Hematopoietic multipotent progenitor cell (in vitro differentiated cells): ENCODE data around the gene RNF32. TPM values are rescaled to one million over a fixed set of nuclear protein-coding genes. Genes with fewer than 3 reads are reported as not detected.

Experiments used
- DNase-seq, 3 donors: peaks; one replicate each; pipeline ENCODE4 v3.0.0-alpha.2; 2011 to 2015; ENCODE audit warnings: low read depth in 2 of 3, low spot score in 2 of 3
- total RNA-seq: library from RNA; depleted of rRNA; stranded (reverse); fragments of >200 nt; gene quantifications from one replicate; pipeline ENCODE4 v1.2.3, GENCODE V29; 2012

Gene RNF32
- 0.27 TPM for total RNA-seq

DNA sequence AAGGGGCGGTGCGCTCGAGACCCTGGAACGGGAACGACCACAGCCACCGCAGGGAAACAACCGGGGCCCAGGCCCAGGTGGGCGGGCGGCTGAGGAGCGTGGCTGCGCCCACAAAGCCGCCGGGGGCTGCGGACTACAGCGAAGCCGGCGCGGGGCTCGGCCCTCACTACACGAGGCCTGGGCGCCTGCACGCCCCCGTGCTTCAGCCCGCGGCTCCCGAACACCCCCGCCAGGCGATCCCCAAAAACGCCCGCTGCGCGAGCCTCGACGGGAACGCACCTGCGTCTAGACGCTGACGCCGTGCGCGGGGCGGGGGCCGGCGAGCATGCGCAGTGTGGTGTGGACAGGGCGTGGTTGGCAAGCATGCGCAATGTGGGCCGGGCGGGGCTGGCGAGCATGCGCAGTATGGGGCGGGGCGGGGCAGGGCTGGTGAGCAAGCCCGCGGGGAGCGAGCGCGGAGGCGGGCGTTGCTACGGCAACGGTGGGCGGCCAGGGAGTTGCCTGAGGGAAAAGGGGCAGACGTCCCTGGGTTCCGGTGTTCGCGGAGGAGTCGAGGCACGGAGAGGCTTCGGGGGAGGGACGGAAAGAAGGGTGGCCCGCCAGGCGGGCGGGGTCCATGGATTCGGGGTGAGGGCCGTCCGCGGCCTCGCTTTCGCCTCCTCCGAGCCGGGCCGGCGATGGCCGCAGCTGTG, at the start of gene RNF32:
RNF32 (plus strand) TSS at position 518 of the 692 bp plus-strand sequence. CDS start 3,104 bp downstream, outside the sequence.
- DNase-seq = peak; percentile 82 to 93 (median 92)

DNA sequence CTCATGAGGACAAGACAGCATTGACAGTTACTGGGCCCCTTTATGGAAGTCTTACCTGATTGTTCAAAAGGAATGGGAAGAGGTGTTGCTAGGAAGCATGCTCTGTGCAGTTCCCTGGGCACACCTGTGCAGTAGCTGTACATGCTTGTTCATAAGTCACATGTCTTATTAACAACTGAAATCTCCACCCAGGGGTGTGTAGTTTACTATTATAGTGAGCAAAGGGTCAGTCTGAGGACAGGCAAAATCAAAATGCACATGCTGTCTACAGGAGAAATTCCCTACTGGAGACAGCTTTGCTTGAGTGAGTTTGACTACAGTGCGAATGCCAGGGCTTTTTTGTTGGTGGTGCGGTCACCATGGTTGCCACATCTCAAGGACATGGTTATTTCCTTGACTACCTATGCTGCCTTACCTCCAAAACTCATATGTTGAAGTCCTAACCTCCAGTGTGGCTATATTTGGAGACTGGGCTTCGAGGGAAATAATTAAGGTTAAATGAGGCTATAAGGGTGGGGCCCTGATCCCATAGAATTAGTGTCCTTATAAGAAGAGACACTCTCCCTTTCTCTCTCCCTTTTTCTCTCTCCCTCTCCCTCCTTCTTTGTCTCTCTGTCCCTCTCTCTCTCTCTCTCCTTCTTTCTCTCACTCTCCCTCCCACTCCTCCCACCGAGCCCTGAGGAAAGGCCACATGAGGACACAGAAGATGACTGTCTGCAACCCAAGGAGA, 48.3 kb upstream of the RNF32 start:
- no peak for DNase-seq

DNA sequence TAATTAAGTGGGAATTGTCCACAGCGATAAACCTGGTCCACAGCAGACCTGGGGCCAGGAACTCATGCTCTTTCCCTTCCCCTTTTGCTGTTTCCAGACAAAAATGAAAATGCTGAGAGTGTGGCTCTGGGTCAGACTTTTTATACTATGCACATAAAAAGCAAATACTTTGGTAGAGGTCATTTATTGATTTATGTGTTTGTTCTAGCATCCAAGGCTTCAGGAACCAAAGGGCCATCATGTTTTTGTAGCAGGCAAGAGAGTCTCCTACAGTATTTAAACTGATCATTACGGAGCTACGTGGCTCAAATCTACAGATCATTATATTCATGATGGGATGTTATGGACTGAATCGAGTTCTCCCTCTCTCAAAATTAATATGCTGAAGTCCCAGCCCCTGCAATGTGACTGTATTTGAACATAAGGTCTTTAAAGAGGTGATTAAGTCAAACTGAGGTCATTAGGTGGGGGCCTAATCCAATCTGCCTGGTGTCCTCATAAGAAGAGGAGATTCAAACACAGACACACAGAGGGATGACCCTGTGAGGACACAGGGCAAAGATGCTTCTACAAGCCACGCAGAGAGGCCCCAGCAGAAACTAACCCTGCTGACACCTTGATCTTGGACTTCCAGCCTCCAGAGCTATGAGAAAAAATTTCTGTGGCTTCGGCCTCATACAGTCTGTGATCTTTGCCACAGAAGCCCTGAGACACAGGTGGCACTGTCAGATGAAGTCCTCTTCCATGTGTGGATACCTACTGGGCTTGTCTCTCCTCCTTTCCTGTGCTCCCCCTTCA, 46.1 kb upstream of the RNF32 start:
- DNase-seq = no peak

DNA sequence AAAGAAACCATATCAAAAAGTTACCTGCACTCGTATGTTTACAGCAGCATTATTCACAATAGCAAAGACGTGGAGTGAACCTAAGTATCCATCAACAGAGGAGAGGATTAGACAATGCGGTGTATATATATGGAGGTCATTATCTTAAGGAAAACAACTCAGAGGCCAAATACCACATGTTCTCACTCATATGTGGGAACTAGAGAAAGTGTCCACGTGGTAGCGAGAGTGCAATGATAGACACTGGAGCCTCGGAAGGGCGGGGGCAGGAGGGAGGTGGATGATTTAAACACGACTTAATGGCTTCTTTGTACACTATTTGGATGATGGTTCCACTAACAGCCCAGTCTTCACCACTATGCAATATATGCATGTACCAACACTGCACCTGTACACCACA, 40.1 kb upstream of the RNF32 start:
- DNase-seq = no peak

GRCh38 chr7:156602283-156602682, 38.3 kb upstream of the RNF32 start:
- no peak for DNase-seq

GRCh38 chr7:156603011-156603410, 37.6 kb upstream of the RNF32 start:
- no peak for DNase-seq

- DNase-seq = no peak
Observed at GRCh38 chr7:156603629-156604028, 36.9 kb upstream of the RNF32 start.

DNA sequence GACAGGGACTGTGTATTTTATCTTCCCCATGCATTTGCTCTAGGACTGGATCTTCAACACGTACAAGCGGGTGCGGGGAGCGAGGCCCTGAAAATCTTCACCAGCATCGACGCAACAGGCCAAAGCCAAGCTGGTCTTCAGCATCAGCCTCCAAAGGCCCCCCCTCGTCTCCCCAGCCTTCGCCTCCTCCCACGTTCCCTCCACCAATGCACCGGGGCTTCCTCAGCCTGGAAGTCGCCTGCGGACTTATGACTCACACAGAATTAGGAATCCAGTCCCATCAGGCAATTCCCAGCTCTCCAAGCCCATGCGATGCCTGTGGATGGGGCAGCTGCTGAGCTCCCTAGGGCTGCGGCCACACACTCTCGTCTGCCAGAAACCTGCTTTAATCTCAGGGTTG, 36.3 kb upstream of the RNF32 start:
- no peak for DNase-seq

DNA sequence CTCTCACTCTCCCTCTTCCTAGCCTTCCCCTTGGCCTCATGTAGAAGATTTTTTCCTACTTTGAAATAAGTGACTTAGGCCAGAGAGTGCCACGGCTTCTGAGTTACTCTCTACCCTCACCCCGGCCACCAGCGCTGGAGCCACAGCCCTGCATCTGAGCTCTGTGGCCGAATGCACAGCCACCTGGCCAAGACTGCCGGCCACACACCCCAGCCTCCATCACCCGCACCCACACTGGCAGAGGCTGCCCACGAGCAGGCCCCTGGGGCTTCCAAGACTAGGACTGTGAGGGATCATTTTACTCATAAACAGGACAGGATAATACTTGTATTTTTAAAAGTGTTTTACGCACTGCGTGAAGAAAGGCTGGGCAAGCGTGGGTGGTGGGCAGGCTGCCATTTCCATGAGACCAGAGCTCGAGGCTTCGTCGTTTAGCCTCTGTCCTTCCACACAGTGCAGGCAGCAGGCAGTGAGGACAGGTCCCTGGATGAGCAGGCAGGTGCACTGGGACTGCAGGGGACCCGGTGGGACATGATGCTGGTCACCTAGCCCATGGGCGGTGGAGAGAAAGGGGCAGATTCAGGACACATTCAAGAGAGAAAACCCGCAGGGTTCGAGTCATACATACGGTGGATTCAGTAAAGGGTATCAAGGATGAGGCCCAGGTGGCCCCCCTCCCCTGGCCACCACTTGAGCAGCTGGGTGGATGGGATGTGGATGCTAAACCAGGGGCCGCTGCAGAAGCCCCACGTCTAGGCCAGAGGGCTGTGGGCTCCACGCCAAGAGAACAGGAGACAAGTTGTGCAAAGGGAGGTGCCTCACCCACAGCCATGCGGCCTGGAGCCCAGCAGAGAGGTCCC, 35.5 kb upstream of the RNF32 start:
- no peak for DNase-seq

GRCh38 chr7:156606135-156606534, 34.4 kb upstream of the RNF32 start:
- DNase-seq = no peak

DNA sequence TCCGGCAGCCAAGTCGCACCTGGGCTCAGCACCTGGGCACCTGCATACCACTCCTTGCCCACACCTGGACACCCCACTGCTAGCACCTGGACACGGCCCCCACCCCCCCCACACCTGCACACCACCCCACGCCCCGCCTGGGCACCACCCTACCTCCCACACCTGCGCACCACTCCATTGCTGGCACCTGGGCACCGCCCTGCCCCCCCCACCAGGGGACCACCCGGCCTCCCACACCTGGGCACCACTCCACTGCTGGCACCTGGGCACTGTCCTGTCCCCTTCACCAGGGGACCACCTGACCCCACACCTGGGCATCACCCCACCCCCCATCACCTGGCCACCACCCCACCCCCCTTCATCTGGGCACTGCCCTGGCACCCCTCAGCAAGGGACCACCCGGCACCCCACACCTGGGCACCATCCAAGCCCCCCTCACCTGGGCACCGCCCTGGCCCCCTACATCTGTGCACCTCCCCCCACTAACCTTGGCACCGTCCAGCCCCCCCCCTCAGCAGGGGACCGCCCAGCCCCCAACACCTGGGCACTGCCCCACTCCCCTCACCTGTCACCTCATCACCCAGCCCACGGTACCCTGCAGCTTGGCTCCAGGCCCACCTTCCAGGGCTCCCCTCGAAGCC, 33.8 kb upstream of the RNF32 start:
- DNase-seq = no peak

DNA sequence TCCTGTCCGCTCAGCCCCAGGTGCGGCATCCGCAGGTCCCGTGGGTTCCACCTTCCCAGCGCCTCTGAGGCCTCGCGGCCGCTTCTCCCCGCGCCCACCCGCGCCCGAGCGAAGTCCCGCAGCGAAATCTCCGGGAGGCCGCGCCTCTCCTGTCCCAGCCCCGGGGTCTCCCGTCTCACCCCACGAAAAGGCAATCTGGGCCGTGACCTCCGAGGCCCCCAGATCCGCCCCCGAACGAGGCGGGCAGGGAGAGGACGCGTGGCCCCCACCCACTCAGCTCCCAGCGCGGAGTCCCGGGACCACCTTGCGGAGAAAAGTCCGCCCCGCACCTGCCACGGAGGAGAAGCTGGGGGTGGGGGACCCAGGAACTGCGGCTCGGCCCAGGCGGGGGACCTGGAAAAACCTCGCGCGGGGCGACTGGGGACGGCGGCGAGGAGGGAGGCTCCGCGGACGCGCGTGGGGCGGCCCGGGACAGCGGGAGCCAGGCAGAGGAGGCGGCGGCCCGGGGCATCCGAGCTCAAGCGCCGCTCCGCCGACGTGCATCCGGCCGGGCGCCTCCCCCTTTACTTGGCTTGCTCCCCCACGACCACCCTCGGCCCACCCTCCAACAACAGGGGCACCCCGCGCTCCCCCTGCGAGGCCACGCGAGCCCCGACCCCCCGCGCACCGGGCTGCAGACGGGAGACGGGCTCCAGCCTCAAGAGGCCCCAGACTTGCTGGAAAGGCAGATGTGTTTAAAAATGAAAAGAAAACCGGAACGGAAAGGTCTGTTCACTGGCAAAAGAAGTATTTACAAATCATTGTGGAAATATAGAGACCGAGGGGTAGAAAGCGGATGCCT, 33.0 kb upstream of the RNF32 start:
- no peak for DNase-seq

DNA sequence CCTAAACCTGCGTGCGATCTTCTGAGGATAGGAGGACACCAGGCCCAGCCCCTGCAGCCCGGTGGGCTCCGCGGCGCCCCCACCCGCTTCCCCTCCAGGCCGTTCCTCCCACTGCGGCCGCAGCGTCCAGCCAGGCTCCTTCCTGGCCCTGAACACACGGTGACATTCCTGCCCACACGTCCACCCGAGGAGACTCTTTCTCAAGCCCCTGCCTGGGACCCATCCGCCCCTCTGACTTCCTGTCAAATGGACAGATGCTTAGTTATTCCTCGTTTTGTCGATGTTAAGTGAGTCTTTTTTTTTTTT, 32.4 kb upstream of the RNF32 start:
- no peak for DNase-seq

DNA sequence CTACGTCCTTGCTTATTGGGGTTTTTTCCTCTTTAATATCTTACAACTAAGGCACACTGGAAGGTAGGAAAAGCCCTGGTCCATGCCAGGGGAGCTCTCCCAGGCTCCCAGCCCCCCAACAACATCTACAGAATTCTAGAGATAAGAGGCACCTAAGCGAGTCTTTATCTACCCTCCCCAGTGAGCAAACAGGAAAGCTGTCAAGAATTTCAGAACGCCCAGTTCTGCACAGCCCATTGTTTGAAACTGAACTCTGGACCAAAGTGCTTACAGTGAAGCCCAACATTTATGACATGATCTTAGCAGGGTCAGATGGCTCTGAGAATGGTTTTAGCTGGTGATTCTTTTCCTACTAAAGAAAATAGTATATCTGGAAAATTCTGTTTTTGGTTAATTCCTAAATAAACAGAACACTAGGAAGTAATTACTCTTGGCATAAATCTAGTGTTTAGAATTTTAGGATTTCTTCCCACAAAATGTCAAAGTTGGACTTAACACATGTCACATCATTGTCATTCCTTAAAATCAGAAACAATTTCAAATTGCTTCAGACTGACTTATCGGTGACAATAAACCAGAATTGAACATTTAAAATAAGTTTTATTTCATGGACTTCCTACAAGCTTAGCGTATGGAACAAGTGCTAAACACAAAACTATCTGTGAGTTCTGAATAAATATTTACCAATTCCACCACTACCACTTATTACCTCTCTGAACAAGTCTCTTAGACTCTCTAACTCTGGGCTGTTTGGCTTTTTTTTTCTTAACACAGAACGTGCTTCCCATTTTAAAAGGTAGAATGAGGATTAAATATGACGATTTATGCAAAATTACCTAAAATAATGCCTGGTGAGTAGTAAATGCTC, 31.3 kb upstream of the RNF32 start:
- DNase-seq = no peak

DNA sequence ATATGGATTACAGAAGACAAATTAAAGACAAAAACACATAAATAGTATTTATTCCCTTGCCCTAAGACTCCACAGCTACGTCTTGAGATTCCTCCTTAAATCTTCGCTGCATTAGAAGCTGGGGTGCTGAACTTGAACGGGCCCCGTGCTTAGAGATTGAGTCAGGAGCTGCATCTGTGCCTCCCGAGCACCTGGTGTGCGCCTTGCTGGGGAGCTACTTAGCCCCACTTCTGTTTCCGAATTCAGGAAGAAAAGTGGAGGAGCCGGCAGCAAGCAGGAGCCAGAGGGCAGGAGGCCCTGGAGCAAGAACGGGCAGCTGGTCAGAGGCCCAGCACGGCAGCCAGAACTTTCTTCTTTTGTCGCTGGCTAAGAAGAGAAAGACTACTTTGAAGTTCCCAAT, 30.4 kb upstream of the RNF32 start:
- no peak for DNase-seq

DNA sequence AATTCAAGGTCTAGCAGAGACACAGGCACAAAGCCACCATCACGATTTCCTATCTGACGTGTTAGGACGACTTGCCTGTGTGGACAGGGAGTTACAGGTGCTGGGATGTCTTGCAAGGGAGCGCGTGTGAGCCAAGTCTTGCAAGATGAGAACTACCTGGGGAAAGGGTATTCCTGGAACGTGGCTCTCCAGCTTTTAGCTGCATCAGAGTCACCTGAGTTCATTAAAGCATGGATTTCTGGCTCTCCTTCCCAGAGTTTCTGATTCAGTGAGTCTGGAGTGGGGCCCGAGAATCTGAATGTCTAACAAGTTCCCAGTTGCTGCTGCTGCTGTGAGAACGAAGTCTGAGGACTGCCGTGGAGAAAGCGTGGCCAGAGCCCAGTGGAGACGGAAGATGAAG, 30.0 kb upstream of the RNF32 start:
- no peak for DNase-seq

DNA sequence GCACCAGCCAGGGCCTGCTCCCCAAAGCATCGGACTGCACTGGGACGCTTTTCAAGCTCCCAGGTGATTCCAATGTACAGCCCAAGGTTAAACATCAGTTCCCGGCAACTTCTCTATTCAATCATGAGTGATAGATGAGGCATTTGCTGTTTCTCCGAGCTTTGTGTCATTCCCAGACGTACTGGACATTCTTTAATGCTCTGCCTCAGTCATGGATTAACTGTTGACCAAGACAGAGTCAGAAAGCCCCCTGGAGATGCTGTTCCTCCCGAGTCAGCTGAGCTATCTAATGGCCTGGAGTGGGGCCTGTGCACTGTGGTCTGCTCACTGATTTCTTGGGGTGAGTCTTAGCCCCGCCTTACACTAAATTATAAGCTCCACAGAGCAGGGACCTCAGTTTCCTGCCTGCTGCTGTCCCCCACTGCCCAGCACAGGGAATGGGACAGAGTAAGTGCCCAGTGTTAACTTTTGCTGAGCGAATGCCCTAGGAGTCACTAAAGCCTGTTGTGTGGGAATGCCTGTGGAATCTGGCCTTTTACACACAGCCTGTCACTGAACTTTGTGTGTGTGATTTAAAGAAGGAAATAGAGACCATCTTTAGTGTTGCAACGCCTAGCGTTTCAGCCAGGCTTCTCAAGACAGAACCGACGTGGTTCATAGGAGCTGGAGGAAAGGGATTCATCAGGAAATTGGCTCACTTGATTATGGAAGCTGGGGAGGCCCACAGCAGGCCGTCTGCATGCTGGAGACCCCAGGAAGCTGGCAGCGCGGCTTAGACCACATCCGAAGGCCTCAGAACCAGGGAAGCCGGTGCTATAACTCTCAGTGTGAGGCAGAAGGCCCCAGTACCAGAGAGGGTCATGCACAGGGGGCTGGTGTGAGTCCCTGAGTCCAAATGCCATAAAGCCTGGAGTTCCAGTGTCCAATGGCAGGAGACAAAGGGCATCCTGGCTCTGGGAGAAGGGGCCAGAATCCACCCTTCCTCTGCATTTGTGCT, 29.3 kb upstream of the RNF32 start:
- DNase-seq = no peak
